B cell (primary cell): Measurements from ENCODE around the gene EDARADD.

Experiments
- CTCF ChIP-seq: fragments of 200-600 bp; IDR thresholded peaks from one replicate; pipeline ENCODE4 v1.8.0; 2022; ENCODE audit warnings: antibody characterized with exemption, mild to moderate bottlenecking
- EZH2 ChIP-seq: IDR thresholded peaks from 2 replicates; pipeline ENCODE4 v1.6.1; 2012; ENCODE audit warnings: borderline replicate concordance, low read depth, mild to moderate bottlenecking, moderate library complexity, low read length; ENCODE audit not compliant: insufficient read depth, poor library complexity, severe bottlenecking

GRCh38 chr1:236426215-236426614 lies 32.1 kb downstream of the EDARADD start:
- TF ChIP-seq CTCF, result no peak
- TF ChIP-seq EZH2, result no peak
